H1 (cell line): ENCODE measurements around the gene SBDS. TPM values are rescaled to one million over a fixed set of nuclear protein-coding genes. Genes with fewer than 3 reads are reported as not detected.

ENCODE experiments used
- polyA plus RNA-seq, 7 experiments: library from polyadenylated mRNA; depleted of rRNA in 3 of 7; stranded (reverse) in 5 of 7; unstranded in 2 of 7; fragments of >200 nt in 5 of 7; fragments of 200-250 nt in 2 of 7; gene quantifications; 1 replicate in 5 of 7; 2 replicates in 1 of 7; 4 replicates in 1 of 7; pipeline versions ENCODE4 v1.2.1 to v1.2.3, GENCODE V29; 2011 to 2013; ENCODE audit warnings: missing spikeins in 2 of 7, mixed read lengths in 2 of 7
- small RNA-seq: library from polyadenylated mRNA; stranded (forward); fragments of <200 nt; extraction: miRNeasy Mini kit (QIAGEN cat#:217004); gene quantifications from one replicate; pipeline ENCODE3, GENCODE V24; 2013; ENCODE audit not compliant: insufficient read depth
- total RNA-seq: library from RNA; stranded (reverse); fragmentation: NEBNext Ultra II Directional; extraction: Animal tissue kit (Norgen Biotek cat#: 25700); gene quantifications from 2 replicates; pipeline ENCODE4 v1.2.1, GENCODE V29; 2021

SBDS gene
- total and polyA plus RNA-seq, 2 of the 8 experiments (the other 6 are each of a cell fraction or from before 2014, with no cell fraction given) = 8.2 to 27.5 TPM

Small RNA genes within 50 kb of the gene (small RNA-seq; reads per million reads assigned to genes)
- gene RN7SL43P = not detected

Other genes starting within 250 kb of the SBDS start
- 60.9 and 63.6 TPM in 2 replicates for gene TMEM248, start 74.4 kb downstream of the SBDS start, total RNA-seq
- 126 and 150 TPM in 2 replicates for gene TMEM248, start 74.4 kb downstream of the SBDS start, polyA plus RNA-seq (2011; rRNA removed)
- gene TYW1, start 1.2 kb upstream of the SBDS start, total RNA-seq = 16.1 and 16.2 TPM in 2 replicates
- gene TYW1, start 1.2 kb upstream of the SBDS start, polyA plus RNA-seq (2011; rRNA removed) = 6.2 and 8.8 TPM in 2 replicates